ENCODE data around the gene KLHDC2. TPM values are rescaled to one million over a fixed set of nuclear protein-coding genes. Genes with fewer than 3 reads are reported as not detected.

KLHDC2 gene
- polyA plus RNA-seq, 1 of the 3 experiments (the other 2 are of a cell fraction): 41.1 TPM

GRCh38 chr14:49774106-49774505, 6.2 kb downstream of the KLHDC2 start:
- Histone ChIP-seq H3K36me3 (replicated peaks in 1 of 2; ENCODE audit: control insufficient read depth in 1 of 2, insufficient read depth in 2 of 2, low read length in 1 of 2) (peaks cover 43 to 61% of the 10 kb centered on the region in 2 experiments), H3K9me2 (no peaks in the 10 kb centered on the region; the same call in 1 of the 2 replicates), H3K9ac (no peak overlapping the region), H3F3A (replicated peaks; ENCODE audit: insufficient read depth) (peaks cover 14% of the 10 kb centered on the region), H4K20me1 (ENCODE audit: insufficient read depth) (no peaks in the 10 kb centered on the region; the same call in 1 of the 2 replicates), H3K4me2 (no peak overlapping the region), H3K9me3 (no peaks in the 10 kb centered on the region), H3K4me1 (ENCODE audit: control insufficient read depth in 1 of 2, insufficient read depth in 2 of 2, low read depth in 1 of 2, low read length in 1 of 2) (peaks cover 13% of the 10 kb centered on the region in 2 experiments; a peak in 3 of 4 replicates), H3K4me3 (ENCODE audit: low read depth in 2 of 2, low read length in 1 of 2) (no peak overlapping the region), H2AFZ (ENCODE audit: low read depth) (no peak overlapping the region), H3K27ac (ENCODE audit: low read depth in 2 of 2, low read length in 1 of 2) (0 out of 4 replicates have a peak overlapping the region, but pooled peaks of 1 of the 2 experiments have one; percentile 0), H3K79me2 (ENCODE audit: insufficient read depth) (peaks cover 39% of the 10 kb centered on the region), H3K27me3 (ENCODE audit: insufficient read depth) (no peaks in the 10 kb centered on the region)
- 97% methylated on average over 1 of the region's 1 CpG for WGBS (ENCODE audit: low lambda C conversion rate)
- TF ChIP-seq JUND (IDR thresholded peaks at IDR 0.05) (no peak), IRF3 (IDR thresholded peaks at IDR 0.05; ENCODE audit: low read depth, low read length) (no peak), ELF1 (IDR thresholded peaks at IDR 0.05) (no peak), MEF2A (IDR thresholded peaks at IDR 0.05; ENCODE audit: borderline replicate concordance, low read depth) (no peak), EP300 (IDR thresholded peaks at IDR 0.05; ENCODE audit: borderline replicate concordance in 1 of 2, low read depth in 1 of 2, low read length in 1 of 2) (no peak), TEAD4 (IDR thresholded peaks at IDR 0.05; ENCODE audit: borderline replicate concordance, insufficient read depth) (no peak), USF2 (IDR thresholded peaks at IDR 0.05; ENCODE audit: borderline replicate concordance, low read depth, low read length) (no peak), USF1 (IDR thresholded peaks at IDR 0.05; ENCODE audit: borderline replicate concordance, low read depth) (no peak), CHD2 (IDR thresholded peaks at IDR 0.05; ENCODE audit: low read length, partially characterized antibody) (no peak), RFX5 (IDR thresholded peaks at IDR 0.05; ENCODE audit: low read length) (no peak), YY1 (IDR thresholded peaks at IDR 0.05; ENCODE audit: low read depth) (no peak), MXI1 (IDR thresholded peaks at IDR 0.05; ENCODE audit: low read depth, low read length) (no peak), REST (IDR thresholded peaks at IDR 0.05; ENCODE audit: low read depth, low read length) (no peak), EZH2phosphoT487 (IDR thresholded peaks at IDR 0.05; ENCODE audit: borderline replicate concordance, low read depth) (no peak), TCF12 (IDR thresholded peaks at IDR 0.05) (no peak)
- DNase-seq: no peak
- POLR2A ChIA-PET: no interaction called here
- CTCF ChIA-PET: no interaction called here

All from SK-N-SH (cell line).